Measurements from ENCODE around the gene KCNQ1.

GRCh38 chr11:2864901-2865300 is 420.1 kb downstream of the KCNQ1 start:
- TF ChIP-seq CTCF (IDR thresholded peaks at IDR 0.05) (no peak), EP300 (IDR thresholded peaks at IDR 0.05) (no peak), POLR2AphosphoS5 (IDR thresholded peaks at IDR 0.05) (no peak)

Measured in sigmoid colon (tissue), 4 donors.